GM21576 (cell line): ENCODE measurements around the gene DNAJB11.

ENCODE experiments used
- ATAC-seq: cut with Tn5 transposase; IDR thresholded peaks from one replicate; pipeline ENCODE4 v1.9.1; 2021; ENCODE audit warnings: mild to moderate bottlenecking, moderate library complexity; ENCODE audit not compliant: unreplicated experiment

Gene DNAJB11

DNA sequence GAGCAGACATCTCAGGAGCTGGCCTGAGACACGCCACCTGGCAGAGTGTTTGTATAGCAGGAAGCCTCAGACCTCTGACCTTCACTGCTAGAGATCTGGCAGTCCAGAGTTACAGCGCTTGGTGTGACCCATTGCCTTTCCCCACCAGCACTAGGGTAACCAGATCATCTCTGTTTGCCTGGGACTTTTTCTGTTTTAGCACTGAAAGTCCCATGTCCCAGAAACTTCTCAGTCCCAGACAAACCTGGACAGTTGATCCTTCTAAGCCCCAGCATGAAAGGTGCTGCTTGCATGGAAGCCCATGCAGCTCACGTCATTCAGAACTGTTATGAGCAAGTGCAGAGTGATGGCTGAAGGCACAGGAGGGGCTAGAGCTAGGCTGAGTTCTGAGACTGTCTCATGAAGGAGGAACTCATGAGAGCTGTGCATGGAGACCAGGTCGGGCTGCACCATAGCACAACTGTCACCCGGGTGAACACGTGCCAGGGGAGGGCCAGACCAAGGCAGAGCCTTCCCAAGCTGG is 24.1 kb downstream of the DNAJB11 start:
- ATAC-seq: no peak

DNA sequence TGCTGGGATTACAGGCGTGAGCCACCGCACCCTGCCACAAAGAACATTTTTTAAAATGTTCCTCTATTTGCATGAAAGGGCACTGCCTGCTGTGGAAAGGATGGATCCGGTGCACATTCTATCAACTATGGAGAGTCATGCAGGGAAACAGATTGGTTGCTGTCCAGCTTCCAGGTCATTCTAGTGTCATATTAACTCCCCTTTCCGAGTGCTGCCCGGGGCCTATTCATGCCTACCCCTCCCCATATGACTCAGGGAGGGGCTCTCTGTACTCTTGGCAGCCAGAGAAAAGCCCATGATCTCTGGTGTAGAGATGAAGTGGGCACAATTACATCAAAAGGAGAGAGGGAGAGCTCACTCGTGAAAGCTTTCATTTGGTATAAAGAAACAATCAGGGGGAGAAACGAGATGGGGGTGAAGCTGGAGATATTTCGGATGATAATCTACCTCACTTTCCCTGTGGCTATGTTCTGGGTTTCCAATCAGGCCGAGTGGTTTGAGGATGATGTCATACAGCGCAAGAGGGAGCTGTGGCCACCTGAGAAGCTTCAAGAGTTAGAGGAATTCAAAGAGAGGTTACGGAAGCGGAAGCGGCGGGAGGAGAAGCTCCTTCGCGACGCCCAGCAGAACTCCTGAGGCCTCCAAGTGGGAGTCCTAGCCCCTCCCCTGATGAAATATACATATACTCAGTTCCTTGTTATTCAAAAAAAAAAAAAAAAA is 26.2 kb downstream of the DNAJB11 start:
- no peak for ATAC-seq

DNA sequence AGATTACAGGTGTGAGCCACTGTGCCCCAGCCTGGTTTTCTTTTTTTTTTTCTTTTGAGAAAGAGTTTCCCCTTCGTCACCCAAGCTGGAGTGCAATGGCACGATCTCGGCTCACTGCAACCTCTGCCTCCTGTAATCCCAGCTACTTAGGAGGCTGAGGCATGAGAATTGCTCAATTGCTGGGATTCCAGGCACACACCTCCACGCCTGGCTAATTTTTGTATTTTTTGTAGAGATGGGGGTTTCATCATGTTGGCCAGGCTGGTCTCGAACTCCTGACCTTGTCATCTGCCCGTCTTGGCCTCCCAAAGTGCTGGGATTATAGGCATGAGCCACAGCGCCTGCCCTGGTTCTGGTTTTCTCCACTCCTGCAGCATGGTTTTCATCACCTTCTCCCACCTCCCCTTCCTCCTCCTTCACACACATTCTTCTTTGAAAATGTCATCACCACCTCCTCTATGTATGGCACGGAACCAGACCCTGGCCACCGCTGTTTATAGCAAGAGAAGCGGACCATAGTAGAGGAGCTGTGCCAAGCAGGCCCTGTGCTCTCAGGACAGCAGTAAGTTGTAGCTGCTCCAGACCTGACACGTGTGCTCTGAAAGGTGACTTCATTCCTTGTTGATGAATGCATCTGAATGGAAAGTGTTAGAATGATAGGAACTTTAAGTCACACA is 27.7 kb downstream of the DNAJB11 start:
- ATAC-seq: no peak

DNA sequence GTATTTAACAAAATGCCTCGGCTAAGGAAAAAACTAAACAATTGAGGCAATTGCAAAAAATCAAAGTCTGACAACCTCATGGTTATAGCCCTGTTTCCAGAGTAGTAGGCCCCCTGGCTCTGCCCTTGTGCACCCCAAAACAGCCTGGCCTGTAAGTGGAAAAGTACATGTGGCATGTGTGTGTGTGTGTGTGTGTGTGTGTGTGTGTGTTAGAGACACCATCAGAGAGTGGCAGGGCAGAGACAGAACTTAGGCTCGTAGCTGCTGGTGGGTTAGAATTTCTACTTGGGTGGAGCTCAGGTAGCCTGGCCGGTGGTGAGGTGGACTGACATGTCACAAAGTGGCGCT is 28.2 kb downstream of the DNAJB11 start:
- ATAC-seq: no peak

DNA sequence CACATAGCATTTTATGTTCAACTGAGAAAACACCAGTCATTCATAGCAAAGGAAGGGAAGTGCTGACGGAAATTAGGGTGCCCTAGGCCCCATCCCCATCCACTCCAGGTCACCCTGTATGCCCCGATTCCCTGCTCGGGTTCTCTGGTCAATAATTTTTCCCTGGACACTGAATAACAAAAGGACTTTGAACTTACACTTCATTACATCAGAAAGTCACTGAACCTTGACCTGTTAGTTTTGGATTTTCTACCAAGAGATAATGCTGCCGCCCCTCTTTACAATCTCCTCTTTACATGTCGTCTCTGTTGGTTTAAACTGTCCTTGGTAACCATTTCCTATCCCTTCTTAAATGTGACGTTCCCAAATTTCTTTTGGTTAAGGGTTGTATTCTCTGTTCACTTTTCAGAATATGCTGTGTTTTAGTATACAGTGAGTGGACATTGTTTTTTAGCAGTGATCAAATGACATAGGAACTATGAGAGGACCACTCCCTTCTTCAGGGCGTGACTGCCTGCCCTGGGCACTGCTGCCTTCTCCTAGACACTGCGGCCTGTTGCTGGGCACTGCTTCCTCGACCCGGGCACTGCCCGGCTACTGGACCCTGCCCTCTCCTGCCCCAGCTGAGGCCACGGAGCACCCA is 28.7 kb downstream of the DNAJB11 start:
- ATAC-seq: no peak

DNA sequence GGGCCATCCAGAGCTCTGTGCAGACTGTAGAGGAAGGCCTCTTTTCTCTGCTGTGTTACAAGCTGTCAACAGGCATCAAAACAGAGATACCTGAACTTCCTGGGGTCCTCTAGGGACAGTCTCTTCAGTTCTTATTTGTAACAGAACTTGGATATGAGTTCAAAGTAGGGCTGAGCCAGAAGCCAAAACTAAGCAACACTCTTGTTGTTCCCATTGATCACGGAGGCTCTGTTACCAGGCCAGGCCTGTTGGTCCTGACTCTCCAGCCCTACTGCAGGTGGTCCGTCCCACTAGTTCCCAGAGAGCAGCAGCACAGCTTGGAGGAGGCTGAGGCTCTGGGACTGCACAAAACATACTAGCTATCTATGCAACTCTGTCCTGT is 29.3 kb downstream of the DNAJB11 start:
- ATAC-seq: no peak

DNA sequence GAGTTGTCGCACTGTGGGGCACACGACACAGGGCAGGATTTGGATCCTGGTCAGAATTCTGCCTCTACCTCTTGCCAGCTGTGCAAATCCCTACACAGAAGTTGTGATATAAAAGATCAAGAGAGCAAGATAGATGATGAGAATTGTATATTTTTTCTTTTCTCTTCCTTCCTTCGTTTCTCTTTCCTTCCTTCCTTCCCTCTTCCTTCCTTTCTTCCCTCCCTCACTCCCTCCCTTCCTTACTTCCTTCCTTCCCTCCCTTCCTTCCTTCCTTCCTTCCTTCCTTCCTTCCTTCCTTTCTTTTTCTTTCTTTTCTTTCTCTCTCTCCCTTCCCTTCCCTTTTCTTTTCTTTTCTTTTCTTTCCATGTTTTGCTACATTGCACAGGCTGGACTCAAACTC is 30.4 kb downstream of the DNAJB11 start:
- no peak for ATAC-seq

DNA sequence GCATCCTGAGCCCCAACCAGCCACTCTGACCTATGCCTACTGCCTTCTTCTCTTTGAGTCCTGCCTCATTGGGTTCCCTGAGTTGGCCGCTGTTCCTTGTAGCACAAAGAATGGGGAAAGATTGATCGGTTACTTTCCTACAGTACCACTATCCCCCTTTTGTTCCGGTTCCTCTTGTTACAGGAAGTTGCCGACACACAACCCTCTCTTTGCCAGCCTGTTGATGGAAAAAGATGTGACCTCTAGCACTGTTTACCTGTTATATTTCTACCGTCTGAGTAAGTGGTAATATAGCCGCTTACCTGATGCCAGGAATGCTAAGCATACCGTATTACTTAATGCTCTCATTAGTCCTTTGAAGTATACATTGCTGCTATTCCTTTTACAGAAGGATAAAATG is 32.6 kb downstream of the DNAJB11 start:
- ATAC-seq: no peak

DNA sequence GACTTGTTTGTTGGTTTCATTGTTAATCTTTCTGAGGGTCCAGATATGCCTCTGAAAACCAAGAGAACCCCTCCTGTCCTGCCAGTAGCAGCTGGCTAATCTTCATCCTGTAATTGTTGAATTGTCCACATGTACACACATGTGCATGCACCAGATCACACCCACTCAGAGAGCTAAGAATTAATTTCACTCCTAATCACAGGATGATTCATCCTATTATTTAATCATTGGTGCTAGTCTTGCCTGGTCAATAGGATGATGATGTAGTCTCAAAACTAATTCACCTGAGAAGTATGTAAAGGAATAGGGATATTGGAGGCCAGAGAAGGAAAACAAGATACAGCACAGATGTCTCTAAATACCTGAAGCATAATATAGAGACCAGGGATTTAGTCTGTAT is 34.6 kb downstream of the DNAJB11 start:
- no peak for ATAC-seq

DNA sequence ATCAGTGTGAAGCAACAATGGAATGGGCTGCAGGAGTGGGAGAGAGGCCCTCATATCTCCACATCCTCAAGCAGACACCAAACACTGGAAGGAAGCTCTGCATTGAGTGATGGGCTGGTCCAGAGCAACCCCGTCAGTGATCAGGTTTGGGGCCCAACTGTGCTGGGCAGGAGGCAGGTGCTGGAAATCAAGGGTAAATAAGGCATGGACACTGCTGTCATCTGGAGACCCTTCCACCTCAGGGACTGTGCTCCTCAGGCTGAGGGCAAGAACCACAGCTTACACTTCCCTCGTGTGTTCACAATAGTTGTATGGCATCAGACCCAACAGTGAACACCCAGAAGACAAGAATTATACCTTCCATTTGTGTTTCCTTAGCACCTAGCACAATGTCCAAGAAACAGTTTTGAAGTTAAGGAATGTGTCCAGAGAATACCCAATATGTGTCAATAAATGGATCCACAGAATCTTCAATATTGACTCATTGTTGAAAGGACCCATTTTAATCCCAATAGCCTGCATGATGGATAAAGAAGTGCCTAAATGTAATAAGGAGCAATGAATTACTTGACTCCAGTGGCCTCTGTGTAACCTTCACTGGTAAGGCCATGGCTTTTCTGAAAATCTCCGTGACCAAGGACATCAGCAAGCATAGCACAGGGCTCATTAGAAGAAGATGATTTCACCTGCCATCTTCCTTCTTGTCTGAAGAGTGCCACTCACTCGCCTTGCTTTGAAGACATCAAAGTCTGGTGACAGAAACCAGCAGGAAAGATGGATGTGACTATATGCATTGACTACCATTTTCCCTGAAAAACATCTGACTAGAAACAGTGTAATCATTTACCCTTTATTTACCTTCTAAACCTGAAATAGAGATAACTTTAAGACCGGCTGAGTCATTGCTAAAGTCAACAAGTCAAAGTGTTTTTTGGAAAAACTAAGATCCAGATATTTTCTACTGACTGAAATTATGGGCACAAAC is 35.3 kb downstream of the DNAJB11 start:
- no peak for ATAC-seq

DNA sequence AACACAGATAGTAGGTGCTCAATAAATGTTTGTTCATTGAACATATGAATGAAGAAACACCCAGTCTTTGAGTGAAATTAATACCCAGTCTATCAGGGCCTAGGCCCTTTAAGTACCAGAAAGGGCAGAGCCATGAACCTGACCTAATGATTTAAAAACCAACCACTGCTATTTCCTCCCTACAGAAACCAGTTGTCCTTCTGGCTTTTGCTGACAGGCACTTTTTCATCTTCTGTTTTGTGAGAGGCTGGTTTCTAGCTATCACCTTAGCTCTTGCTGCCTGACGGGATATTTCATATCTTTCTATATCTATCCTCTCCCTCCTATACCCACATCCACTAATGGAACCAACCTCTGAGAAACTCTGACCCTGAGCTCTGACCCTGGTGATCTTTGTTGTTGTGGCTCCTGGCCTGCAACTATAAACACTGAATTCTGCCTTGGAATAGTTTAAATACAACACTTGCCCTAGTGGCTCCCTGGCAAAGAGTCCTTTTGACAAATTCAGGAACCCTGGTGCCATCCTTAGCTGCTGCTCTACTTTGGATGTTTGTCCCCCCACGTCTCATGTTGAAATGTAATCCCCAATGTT is 38.2 kb downstream of the DNAJB11 start:
- no peak for ATAC-seq

DNA sequence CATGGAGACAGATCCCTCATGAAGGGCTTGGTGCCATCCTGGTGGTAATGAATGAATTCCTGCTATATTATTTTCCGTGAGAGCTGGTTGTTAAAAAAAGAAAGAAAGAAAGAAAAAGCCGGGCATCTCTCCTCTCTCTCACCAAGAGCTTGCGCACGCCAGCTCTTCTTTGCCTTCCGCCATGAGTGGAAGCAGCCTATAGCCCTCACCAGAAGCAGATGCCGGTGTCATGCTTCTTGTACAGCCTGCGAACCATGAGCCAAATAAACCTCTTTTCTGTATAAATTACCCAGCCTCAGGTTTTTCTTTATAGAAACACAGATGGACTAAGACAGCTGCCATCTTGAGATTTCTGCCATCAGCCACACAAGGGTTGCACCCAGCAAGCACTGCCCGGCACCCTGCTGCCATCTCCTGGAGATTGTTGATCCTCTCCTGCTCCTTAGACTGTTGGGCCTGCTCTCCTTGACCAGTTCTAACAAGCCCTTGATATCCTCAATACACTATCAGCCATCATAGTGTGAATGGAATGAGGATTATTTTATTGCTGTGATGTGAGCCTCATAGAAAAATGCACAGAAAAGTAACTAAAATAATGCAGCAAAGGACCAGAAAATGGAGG is 38.8 kb downstream of the DNAJB11 start:
- ATAC-seq: no peak

DNA sequence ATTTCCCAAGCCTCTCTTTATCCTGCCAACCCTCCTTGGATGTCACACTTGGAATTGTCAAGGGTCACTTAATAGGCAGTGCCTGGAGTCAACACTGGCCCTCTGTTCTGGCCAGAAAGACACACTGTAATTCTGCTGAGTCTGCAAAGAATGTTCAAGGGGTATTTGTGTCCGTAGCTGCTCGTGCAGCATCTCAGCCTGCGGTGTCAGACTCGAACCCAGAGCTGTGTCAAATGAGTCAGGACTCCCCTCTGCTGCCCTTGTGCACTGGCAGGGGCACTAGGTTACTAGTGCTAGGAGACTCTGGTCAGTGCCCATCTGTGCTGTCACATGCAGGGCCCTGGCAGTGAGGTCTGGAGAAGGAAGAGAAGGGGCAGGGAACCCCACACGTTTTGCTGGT is 41.5 kb downstream of the DNAJB11 start:
- ATAC-seq: no peak

DNA sequence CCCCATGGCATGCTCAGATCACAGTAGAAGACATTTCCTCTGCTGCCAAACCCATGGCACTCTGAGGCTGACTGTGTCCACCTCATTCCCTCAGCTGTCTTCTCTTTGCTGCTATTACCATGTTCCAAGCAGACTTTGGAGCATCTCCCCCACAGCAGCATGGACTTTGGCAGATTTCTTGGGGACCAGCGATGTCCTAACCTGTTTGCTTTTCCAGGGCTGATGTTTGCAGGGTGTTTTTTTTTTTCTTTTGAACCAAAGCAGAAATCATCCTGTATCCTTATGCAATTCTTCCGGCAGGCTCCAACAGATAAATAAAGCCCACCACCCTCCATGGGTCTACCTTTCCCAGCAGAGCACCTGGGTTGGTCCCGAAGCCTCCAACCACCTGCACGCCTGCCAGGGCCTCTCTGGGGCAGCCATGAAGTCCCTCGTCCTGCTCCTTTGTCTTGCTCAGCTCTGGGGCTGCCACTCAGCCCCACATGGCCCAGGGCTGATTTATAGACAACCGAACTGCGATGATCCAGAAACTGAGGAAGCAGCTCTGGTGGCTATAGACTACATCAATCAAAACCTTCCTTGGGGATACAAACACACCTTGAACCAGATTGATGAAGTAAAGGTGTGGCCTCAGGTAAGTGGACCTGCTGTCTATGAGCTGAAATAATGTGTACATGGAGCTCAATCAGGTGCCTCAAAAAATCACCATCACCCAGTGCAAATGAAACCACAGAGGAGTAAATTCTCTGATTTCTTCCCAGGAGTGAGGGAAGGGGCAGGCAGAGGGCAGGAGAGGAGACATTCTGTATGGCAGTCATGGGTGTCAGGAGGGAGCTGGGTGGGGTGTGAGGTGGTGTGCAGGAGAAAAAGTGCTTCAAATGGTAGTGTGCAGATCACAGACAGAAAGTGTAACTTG is 42.5 kb downstream of the DNAJB11 start, which contains the start of gene AHSG:
TSS of gene AHSG (plus strand) at position 340 of the 916 bp plus-strand sequence. CDS start at position 422, 82 bp downstream.
- ATAC-seq: no peak

DNA sequence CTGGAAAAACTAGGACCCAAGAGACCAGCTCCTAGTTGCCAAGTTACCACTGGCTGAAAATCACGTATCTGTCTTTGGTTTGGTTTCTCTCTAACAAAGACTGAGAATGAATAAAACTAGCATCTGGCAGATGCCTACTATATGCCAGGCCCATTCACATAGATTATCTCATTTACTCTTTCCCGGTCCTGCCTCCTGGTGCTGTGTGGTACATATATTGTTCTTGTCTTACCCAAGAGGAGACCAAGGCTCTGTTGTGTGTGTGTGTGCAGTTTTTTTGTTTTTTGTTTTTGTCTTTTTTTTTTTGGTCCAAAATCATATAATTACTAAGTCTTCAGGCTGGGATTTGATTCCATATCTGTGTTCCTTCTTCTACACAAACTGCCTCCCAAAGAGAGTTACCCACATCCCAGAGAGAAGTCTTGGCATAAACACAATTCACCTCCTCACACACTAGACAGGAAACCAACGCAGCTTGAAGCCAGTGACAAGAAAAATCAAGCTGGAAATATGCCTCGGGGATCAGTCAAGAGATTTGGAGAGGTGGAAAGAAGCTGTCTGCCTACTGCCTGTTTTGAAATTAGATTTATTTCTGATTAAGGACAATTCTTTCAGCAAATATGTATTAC is 43.2 kb downstream of the DNAJB11 start:
- no peak for ATAC-seq

DNA sequence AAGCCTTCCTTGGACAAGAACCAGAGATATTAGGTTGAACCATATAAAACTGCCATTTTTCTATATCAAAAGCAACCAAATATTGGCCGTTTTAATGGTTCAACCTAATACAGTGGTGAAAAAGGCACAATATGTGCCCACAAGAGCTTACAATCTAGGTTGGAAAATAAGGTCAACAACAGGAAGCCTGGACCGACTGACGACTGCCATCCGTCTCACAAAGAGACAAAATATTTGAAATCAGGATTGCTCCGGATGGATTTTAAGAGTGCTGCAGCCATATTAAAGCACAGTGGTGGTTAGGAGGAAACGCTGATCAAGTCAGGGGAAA is 43.7 kb downstream of the DNAJB11 start:
- no peak for ATAC-seq

DNA sequence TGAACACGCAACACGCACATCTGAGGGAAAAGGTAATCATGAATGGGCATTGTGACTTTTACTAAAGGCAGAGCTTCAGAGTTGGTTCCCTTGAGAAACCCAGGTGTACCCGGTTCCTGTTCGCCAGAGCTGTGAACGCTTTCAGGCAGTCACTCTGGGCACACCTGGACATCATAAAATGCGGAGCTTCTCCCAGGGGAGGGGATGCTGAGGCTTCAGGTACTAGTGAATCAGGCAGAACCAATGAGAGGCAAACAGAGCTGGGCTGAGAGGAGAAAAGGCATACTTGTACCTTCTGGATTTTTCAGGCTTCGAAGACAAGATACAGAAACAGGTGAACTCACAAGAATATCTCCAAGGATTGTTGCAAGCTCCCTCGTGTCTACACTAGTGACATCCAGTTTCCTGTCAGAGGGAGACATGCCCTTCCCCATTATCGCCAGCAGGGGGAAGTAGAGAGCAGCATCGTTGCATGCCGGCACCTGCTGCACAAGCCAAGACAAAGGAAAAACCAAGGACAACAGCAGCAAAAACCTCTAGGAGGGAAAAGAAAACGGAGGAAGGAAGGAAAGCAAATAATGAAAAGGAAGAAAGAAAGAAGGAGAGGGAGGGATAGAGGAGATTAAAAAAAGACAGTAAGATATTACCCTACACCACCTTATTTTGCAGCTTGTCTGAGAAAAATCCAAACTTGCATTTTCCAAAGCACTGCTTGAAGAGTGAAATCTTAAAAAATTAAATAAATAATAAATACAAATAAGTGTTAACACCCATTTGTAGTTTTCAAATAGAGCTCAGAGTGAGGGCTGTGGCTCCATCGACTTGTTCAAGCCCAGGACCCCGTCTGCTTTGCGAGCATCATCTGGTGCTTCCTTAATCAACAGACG is 44.3 kb downstream of the DNAJB11 start:
- peak; percentile 51 for ATAC-seq

DNA sequence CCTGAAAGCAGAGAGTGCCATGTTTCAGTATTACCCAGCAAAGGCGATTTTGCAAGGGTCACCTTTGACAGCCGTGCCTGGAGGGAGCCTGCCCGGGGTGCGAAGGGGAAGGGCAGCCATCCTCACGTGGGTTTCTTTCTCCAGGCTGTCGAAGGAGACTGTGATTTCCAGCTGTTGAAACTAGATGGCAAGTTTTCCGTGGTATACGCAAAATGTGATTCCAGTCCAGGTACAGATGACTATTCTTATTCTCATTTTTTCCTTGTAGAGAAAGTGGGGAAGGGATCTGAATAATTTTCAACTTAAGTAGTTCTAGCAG is 45.7 kb downstream of the DNAJB11 start:
- ATAC-seq: no peak
